ENCODE measurements around the gene XRN2. TPM values are rescaled to one million over a fixed set of nuclear protein-coding genes. Genes with fewer than 3 reads are reported as not detected.

Gene XRN2
- total RNA-seq, 1 experiment from 2014 or later, result 76.8 TPM

DNA sequence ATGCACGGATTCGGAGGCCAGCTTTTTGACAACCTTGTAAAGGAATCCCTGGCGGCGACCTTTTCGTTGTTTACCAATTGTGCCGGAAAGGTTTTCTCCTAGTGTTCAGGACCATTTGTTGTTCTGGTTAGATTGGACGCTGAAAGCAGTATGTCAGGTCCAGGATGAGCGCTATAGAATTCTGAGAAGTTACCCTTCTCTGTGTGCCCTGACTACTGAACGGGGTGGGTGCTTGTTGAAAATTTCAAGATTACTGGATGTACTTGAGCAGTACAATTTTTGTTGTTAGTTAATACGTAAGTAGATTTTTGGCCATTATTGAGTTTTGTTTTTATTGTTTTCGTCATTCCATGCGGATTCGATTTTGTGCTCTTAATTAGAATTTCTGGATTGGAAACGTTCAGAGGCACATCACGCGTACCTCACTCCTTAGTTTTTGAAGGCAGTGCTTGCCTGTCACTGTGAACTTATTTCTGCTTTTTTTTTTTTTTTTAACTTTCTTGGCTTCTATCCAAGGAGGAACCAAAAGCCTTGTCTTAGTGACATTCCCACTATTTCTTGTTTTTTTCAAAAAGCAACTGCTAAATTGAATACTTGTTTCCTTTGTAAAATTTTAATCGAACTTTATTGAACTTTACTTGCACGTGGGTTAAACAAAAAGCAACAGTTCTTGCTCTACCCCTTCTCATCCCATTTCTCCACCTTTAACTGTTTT, 898 bp downstream of the XRN2 start:
- peak overlapping the region; percentile 87; the same call in 1 of the 2 replicates for H2AFZ ChIP-seq (ENCODE audit: low read length)
- H3K9me2 ChIP-seq (replicated peaks; ENCODE audit: low read length), result no peaks in the 10 kb centered on the region
- TF ChIP-seq EZH2phosphoT487 (IDR thresholded peaks at IDR 0.05; ENCODE audit: borderline replicate concordance, low read length) (no peak), EZH2 (IDR thresholded peaks at IDR 0.05; ENCODE audit: low read length, unreplicated experiment) (no peak)
- TF ChIP-seq, protein P1, sequence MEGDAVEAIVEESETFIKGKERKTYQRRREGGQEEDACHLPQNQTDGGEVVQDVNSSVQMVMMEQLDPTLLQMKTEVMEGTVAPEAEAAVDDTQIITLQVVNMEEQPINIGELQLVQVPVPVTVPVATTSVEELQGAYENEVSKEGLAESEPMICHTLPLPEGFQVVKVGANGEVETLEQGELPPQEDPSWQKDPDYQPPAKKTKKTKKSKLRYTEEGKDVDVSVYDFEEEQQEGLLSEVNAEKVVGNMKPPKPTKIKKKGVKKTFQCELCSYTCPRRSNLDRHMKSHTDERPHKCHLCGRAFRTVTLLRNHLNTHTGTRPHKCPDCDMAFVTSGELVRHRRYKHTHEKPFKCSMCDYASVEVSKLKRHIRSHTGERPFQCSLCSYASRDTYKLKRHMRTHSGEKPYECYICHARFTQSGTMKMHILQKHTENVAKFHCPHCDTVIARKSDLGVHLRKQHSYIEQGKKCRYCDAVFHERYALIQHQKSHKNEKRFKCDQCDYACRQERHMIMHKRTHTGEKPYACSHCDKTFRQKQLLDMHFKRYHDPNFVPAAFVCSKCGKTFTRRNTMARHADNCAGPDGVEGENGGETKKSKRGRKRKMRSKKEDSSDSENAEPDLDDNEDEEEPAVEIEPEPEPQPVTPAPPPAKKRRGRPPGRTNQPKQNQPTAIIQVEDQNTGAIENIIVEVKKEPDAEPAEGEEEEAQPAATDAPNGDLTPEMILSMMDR (conservative IDR thresholded peaks at IDR 0.05; ENCODE audit: low read depth, low read length), result no peak
- ATAC-seq, result peak; percentile 10
- no peaks in the 10 kb centered on the region for H3K9me3 ChIP-seq (ENCODE audit: low read length)
- H3K79me2 ChIP-seq (ENCODE audit: low read length), result peaks cover 39% of the 10 kb centered on the region
- CTCF ChIA-PET, result no interaction called here
- H3K27ac ChIP-seq (ENCODE audit: low read length), result peak overlapping the region; percentile 74
- H3K4me2 ChIP-seq (ENCODE audit: low read length), result peak overlapping the region; percentile 96
- POLR2A ChIA-PET (ENCODE audit: unreplicated experiment), result no interaction called here
- intact Hi-C loops (cut with micrococcal nuclease), result loop anchor here (5.0 kb wide), 2 partner anchors 67 to 177 kb away; partner anchors contain the start of gene KIZ
- no peak for DNase-seq
- peak overlapping the region; percentile 96 for H3K9ac ChIP-seq (ENCODE audit: low read length)
- H4K20me1 ChIP-seq (ENCODE audit: low read length), result peaks cover 27% of the 10 kb centered on the region
- peak overlapping the region; percentile 92 for H3K4me3 ChIP-seq (ENCODE audit: low read length)
- no peaks in the 10 kb centered on the region for H3F3A ChIP-seq (ENCODE audit: low read length, unreplicated experiment)
- H3K27me3 ChIP-seq (ENCODE audit: low read length), result no peaks in the 10 kb centered on the region
- peaks cover 16% of the 10 kb centered on the region for H3K4me1 ChIP-seq (ENCODE audit: insufficient read depth, low read length)
- no TSS peak for BruUV-seq (replicated peaks)
- peaks cover 5% of the 10 kb centered on the region; the same call in 1 of the 2 replicates for H3K36me3 ChIP-seq (ENCODE audit: low read depth, low read length)

DNA sequence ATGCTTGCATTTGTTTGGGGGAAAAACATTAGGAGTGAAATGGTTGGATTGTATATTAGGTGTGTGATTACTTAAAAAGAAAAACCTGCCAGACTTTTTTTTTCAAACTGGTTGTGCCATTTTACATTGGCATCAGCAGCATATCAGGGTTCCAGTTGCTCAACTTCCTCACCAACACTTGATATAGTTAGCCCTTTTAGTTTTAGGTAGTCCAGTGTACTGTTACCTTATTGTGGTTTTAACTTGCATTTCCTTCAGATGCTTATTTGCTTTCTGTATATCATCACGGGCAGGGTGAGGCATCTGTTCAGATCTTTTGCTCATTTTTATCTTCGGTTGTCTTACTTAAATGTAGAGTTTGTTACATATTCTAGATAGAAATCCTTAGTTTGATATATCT, 5.2 kb downstream of the XRN2 start:
- Histone ChIP-seq H3K27ac (ENCODE audit: low read length) (no peak overlapping the region), H3K27me3 (ENCODE audit: low read length) (no peaks in the 10 kb centered on the region), H3K9me3 (ENCODE audit: low read length) (no peaks in the 10 kb centered on the region), H4K20me1 (ENCODE audit: low read length) (peaks cover 65% of the 10 kb centered on the region), H3K9me2 (replicated peaks; ENCODE audit: low read length) (no peaks in the 10 kb centered on the region), H3K9ac (ENCODE audit: low read length) (no peak overlapping the region), H3K4me2 (ENCODE audit: low read length) (peak overlapping the region; percentile 11; the same call in 1 of the 2 replicates), H3K79me2 (ENCODE audit: low read length) (peaks cover 76% of the 10 kb centered on the region), H3F3A (ENCODE audit: low read length, unreplicated experiment) (no peaks in the 10 kb centered on the region), H3K4me3 (ENCODE audit: low read length) (no peak overlapping the region), H2AFZ (ENCODE audit: low read length) (no peak overlapping the region), H3K4me1 (ENCODE audit: insufficient read depth, low read length) (0 out of 2 replicates have a peak, but pooled peaks cover 9% of the 10 kb centered on the region), H3K36me3 (ENCODE audit: low read depth, low read length) (peaks cover 5% of the 10 kb centered on the region; the same call in 1 of the 2 replicates)
- BruUV-seq (replicated peaks), result TSS peak; percentile 4
- no peak for DNase-seq
- CTCF ChIA-PET, result no interaction called here
- TF ChIP-seq, protein P1 (conservative IDR thresholded peaks at IDR 0.05; ENCODE audit: low read depth, low read length), result no peak
- no peak for TF ChIP-seq EZH2phosphoT487 (IDR thresholded peaks at IDR 0.05; ENCODE audit: borderline replicate concordance, low read length)
- ATAC-seq, result no peak
- intact Hi-C loops (cut with micrococcal nuclease), result no loop called here
- POLR2A ChIA-PET (ENCODE audit: unreplicated experiment), result no interaction called here

All from PC-3 (cell line).